Stomach (tissue), 4 donors: ENCODE data around the gene NOXRED1.

Source experiments
- CTCF ChIP-seq, 7 experiments: fragments of 450-650 bp in 4 of 7; fragments of 200-600 bp in 3 of 7; sonication (generic) in 3 of 7; IDR thresholded peaks; one replicate each; pipeline ENCODE4 v1.5.1; 2016 to 2019; ENCODE audit warnings: antibody characterized with exemption in 7 of 7, control low read depth in 2 of 7, mild to moderate bottlenecking in 1 of 7
- POLR2AphosphoS5 ChIP-seq, 3 donors: sonication (generic); formaldehyde crosslinking; IDR thresholded peaks; one replicate each; pipeline ENCODE4 v1.6.1; 2016; ENCODE audit warnings: antibody characterized with exemption in 3 of 3

- TF ChIP-seq POLR2AphosphoS5 (IDR thresholded peaks at IDR 0.05) (no peak), CTCF (IDR thresholded peaks at IDR 0.05) (peak in 3 of 7 experiments; percentile 25 to 36 (median 34))
These were observed 35.9 kb upstream of the NOXRED1 start for GRCh38 chr14:77459072-77459723.
